Esophagus muscularis mucosa (tissue), 2 donors: ENCODE data around the gene STX17.

Experiments
- EP300 ChIP-seq: sonication (generic); formaldehyde crosslinking; IDR thresholded peaks from one replicate; pipeline ENCODE4 v1.6.1; 2017; ENCODE audit warnings: antibody characterized with exemption
- POLR2A ChIP-seq: fragments of 450-650 bp; IDR thresholded peaks from one replicate; pipeline ENCODE4 v1.6.1; 2017; ENCODE audit warnings: antibody characterized with exemption, moderate library complexity, mild to moderate bottlenecking, low read depth

GRCh38 chr9:99911600-99911999 lies 5.1 kb downstream of the STX17 start:
- TF ChIP-seq EP300 (no peak), POLR2A (no peak)
